HepG2 (cell line): ENCODE results near the gene P2RX6.

Experiments used
- AFF4 ChIP-seq: sonication (generic); formaldehyde crosslinking; IDR thresholded peaks from 2 replicates; pipeline ENCODE4 v1.4.0; 2020; ENCODE audit warnings: missing genetic modification reagents
- HOXA3 ChIP-seq: sonication (generic); formaldehyde crosslinking; IDR thresholded peaks from 2 replicates; pipeline ENCODE4 v1.5.0; 2020; ENCODE audit warnings: missing genetic modification reagents
- KDM6A ChIP-seq: IDR thresholded peaks from 2 replicates; pipeline ENCODE4 v1.6.1; 2016; ENCODE audit warnings: low read depth
- RXRA ChIP-seq: sonication (generic); formaldehyde crosslinking; IDR thresholded peaks from 2 replicates; pipeline ENCODE4 v1.5.1; 2020; ENCODE audit warnings: missing genetic modification reagents
- SIN3A ChIP-seq: IDR thresholded peaks from 2 replicates; pipeline ENCODE4 v1.6.1; 2011; ENCODE audit warnings: low read depth, mild to moderate bottlenecking, control low read depth, low read length, borderline replicate concordance
- SMAD1 ChIP-seq: sonication (generic); formaldehyde crosslinking; IDR thresholded peaks from 2 replicates; pipeline ENCODE4 v1.4.0; 2020; ENCODE audit warnings: missing genetic modification reagents, low read depth, mild to moderate bottlenecking, borderline replicate concordance
- SRSF1 ChIP-seq: fragments of 200-400 bp; formaldehyde crosslinking; optimal IDR thresholded peaks from 2 replicates; pipeline ENCODE3; 2017; ENCODE audit warnings: mild to moderate bottlenecking, low read depth, low read length, moderate library complexity
- TF ChIP-seq, protein P1 (sequence below): IDR thresholded peaks from 2 replicates; pipeline ENCODE4 v1.6.1; 2018; ENCODE audit warnings: missing genetic modification reagents
- TF ChIP-seq, protein P2 (sequence below): IDR thresholded peaks from 2 replicates; pipeline ENCODE4 v1.6.1; 2016; ENCODE audit warnings: missing genetic modification reagents, missing compliant biosample characterization
- TF ChIP-seq, protein P3 (sequence below): sonication (generic); formaldehyde crosslinking; IDR thresholded peaks from 2 replicates; pipeline ENCODE4 v1.9.0; 2021; ENCODE audit warnings: missing genetic modification reagents, borderline replicate concordance

DNA sequence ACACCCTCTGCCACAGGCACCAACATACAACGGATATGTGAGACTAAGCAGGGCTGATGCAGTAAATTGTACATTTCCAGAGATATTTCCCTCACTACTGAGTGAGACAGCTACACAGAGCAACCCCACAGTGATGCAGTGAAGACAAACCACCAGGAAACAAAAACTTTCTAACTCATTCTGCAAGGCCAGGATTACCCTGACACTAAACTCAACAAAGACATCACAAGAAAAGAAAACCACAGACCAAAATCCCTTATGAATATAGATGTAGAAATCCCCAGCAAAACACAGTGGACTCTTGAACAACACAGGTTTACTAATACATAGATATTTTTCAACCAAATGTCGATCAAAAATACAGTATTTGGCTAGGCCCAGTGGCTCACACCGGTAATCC is 18.9 kb downstream of the P2RX6 start:
- no peak for TF ChIP-seq RXRA
- TF ChIP-seq, protein P1, sequence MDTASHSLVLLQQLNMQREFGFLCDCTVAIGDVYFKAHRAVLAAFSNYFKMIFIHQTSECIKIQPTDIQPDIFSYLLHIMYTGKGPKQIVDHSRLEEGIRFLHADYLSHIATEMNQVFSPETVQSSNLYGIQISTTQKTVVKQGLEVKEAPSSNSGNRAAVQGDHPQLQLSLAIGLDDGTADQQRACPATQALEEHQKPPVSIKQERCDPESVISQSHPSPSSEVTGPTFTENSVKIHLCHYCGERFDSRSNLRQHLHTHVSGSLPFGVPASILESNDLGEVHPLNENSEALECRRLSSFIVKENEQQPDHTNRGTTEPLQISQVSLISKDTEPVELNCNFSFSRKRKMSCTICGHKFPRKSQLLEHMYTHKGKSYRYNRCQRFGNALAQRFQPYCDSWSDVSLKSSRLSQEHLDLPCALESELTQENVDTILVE (CRISPR knock-in tag): no peak
- TF ChIP-seq SRSF1: no peak
- TF ChIP-seq, protein P2, sequence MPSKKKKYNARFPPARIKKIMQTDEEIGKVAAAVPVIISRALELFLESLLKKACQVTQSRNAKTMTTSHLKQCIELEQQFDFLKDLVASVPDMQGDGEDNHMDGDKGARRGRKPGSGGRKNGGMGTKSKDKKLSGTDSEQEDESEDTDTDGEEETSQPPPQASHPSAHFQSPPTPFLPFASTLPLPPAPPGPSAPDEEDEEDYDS: no peak
- no peak for TF ChIP-seq SMAD1 (CRISPR knock-in tag)
- TF ChIP-seq, protein P3, sequence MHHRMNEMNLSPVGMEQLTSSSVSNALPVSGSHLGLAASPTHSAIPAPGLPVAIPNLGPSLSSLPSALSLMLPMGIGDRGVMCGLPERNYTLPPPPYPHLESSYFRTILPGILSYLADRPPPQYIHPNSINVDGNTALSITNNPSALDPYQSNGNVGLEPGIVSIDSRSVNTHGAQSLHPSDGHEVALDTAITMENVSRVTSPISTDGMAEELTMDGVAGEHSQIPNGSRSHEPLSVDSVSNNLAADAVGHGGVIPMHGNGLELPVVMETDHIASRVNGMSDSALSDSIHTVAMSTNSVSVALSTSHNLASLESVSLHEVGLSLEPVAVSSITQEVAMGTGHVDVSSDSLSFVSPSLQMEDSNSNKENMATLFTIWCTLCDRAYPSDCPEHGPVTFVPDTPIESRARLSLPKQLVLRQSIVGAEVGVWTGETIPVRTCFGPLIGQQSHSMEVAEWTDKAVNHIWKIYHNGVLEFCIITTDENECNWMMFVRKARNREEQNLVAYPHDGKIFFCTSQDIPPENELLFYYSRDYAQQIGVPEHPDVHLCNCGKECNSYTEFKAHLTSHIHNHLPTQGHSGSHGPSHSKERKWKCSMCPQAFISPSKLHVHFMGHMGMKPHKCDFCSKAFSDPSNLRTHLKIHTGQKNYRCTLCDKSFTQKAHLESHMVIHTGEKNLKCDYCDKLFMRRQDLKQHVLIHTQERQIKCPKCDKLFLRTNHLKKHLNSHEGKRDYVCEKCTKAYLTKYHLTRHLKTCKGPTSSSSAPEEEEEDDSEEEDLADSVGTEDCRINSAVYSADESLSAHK (CRISPR knock-in tag): no peak
- TF ChIP-seq KDM6A: no peak
- no peak for TF ChIP-seq SIN3A
- no peak for TF ChIP-seq AFF4 (CRISPR knock-in tag)
- no peak for TF ChIP-seq HOXA3 (CRISPR knock-in tag)
